Type B pancreatic cell (in vitro differentiated cells): Measurements from ENCODE around the gene CLPTM1. TPM values are rescaled to one million over a fixed set of nuclear protein-coding genes. Genes with fewer than 3 reads are reported as not detected.
"Not testable (repeated sequence)": the region's sequence is repeated elsewhere in the genome, so short reads cannot be mapped to it uniquely, and the experiment has no call there.

Experiments
- DNase-seq: peaks from one replicate; pipeline ENCODE4 v3.0.0; 2021; ENCODE audit warnings: mixed read lengths; ENCODE audit not compliant: unreplicated experiment; ENCODE audit errors: extremely low spot score
- H3K27ac Mint-ChIP-seq: 2 replicates; pipeline ENCODE4 v1.8.0; 2021; ENCODE audit warnings: mild to moderate bottlenecking, mixed read lengths
- H3K27me3 Mint-ChIP-seq: 2 replicates; pipeline ENCODE4 v1.8.0; 2021; ENCODE audit warnings: mixed read lengths
- H3K36me3 Mint-ChIP-seq: 2 replicates; pipeline ENCODE4 v1.8.0; 2021; ENCODE audit warnings: mixed read lengths
- H3K4me1 Mint-ChIP-seq: one replicate; pipeline ENCODE4 v1.8.0; 2021; ENCODE audit warnings: mixed read lengths; ENCODE audit not compliant: unreplicated experiment
- H3K4me3 Mint-ChIP-seq: 2 replicates; pipeline ENCODE4 v1.8.0; 2021; ENCODE audit warnings: mild to moderate bottlenecking, mixed read lengths
- H3K9me3 Mint-ChIP-seq: 2 replicates; pipeline ENCODE4 v1.8.0; 2021; ENCODE audit warnings: mixed read lengths
- total RNA-seq: library from RNA; stranded (reverse); gene quantifications from 2 replicates; pipeline ENCODE4 v1.2.1, GENCODE V29; 2021; ENCODE audit warnings: low replicate concordance
- TF ChIP-seq, protein P1 (sequence below): fragments of 200-600 bp; sonication (generic); conservative IDR thresholded peaks from 2 replicates; pipeline ENCODE4 v1.5.0; 2021; ENCODE audit warnings: antibody characterized with exemption, mild to moderate bottlenecking

CLPTM1 gene
- total RNA-seq, 1 donor from 2014 or later, result 104 TPM

- Mint-ChIP-seq H3K36me3 (peaks cover 7% of the 10 kb centered on the region), H3K9me3 (no peaks in the 10 kb centered on the region), H3K4me1 (no peaks in the 10 kb centered on the region), H3K4me3 (no peak overlapping the region), H3K27ac (no peak overlapping the region), H3K27me3 (no peaks in the 10 kb centered on the region)
- DNase-seq, result no peak
- TF ChIP-seq, protein P1, sequence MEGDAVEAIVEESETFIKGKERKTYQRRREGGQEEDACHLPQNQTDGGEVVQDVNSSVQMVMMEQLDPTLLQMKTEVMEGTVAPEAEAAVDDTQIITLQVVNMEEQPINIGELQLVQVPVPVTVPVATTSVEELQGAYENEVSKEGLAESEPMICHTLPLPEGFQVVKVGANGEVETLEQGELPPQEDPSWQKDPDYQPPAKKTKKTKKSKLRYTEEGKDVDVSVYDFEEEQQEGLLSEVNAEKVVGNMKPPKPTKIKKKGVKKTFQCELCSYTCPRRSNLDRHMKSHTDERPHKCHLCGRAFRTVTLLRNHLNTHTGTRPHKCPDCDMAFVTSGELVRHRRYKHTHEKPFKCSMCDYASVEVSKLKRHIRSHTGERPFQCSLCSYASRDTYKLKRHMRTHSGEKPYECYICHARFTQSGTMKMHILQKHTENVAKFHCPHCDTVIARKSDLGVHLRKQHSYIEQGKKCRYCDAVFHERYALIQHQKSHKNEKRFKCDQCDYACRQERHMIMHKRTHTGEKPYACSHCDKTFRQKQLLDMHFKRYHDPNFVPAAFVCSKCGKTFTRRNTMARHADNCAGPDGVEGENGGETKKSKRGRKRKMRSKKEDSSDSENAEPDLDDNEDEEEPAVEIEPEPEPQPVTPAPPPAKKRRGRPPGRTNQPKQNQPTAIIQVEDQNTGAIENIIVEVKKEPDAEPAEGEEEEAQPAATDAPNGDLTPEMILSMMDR, result no peak
Observed at GRCh38 chr19:44993526-44993925, 38.3 kb downstream of the CLPTM1 start.

GRCh38 chr19:44993926-44994537, 38.9 kb downstream of the CLPTM1 start:
- H3K36me3 Mint-ChIP-seq, result peaks cover 5% of the 10 kb centered on the region
- no peak overlapping the region for H3K27ac Mint-ChIP-seq
- H3K9me3 Mint-ChIP-seq, result no peaks in the 10 kb centered on the region
- no peaks in the 10 kb centered on the region for H3K4me1 Mint-ChIP-seq
- no peaks in the 10 kb centered on the region for H3K27me3 Mint-ChIP-seq
- TF ChIP-seq, protein P1, result no peak
- no peak for DNase-seq
- H3K4me3 Mint-ChIP-seq, result no peak overlapping the region

GRCh38 chr19:44998025-44998424, 42.8 kb downstream of the CLPTM1 start:
- no peak for DNase-seq
- no peaks in the 10 kb centered on the region for H3K9me3 Mint-ChIP-seq

GRCh38 chr19:44999131-44999925, 44.1 kb downstream of the CLPTM1 start:
- H3K36me3 Mint-ChIP-seq, H3K4me1 Mint-ChIP-seq, H3K4me3 Mint-ChIP-seq, H3K27me3 Mint-ChIP-seq, DNase-seq, H3K9me3 Mint-ChIP-seq: not testable (repeated sequence)
- peak overlapping the region; percentile 84 for H3K27ac Mint-ChIP-seq

More at GRCh38 chr19:44998025-44998424, 42.8 kb downstream of the CLPTM1 start:
- H3K27me3 Mint-ChIP-seq, result no peaks in the 10 kb centered on the region
- H3K4me1 Mint-ChIP-seq, result peaks cover 10% of the 10 kb centered on the region
- TF ChIP-seq, protein P1, result no peak
- H3K27ac Mint-ChIP-seq, result no peak overlapping the region
- no peaks in the 10 kb centered on the region for H3K36me3 Mint-ChIP-seq
- no peak overlapping the region for H3K4me3 Mint-ChIP-seq

- H3K4me1 Mint-ChIP-seq, DNase-seq, H3K36me3 Mint-ChIP-seq, H3K9me3 Mint-ChIP-seq, H3K27me3 Mint-ChIP-seq: not testable (repeated sequence)
- Mint-ChIP-seq H3K4me3 (peak overlapping the region; percentile 78), H3K27ac (peak overlapping the region; percentile 84)
Observed at GRCh38 chr19:45000665-45001064, 45.5 kb downstream of the CLPTM1 start.

DNA sequence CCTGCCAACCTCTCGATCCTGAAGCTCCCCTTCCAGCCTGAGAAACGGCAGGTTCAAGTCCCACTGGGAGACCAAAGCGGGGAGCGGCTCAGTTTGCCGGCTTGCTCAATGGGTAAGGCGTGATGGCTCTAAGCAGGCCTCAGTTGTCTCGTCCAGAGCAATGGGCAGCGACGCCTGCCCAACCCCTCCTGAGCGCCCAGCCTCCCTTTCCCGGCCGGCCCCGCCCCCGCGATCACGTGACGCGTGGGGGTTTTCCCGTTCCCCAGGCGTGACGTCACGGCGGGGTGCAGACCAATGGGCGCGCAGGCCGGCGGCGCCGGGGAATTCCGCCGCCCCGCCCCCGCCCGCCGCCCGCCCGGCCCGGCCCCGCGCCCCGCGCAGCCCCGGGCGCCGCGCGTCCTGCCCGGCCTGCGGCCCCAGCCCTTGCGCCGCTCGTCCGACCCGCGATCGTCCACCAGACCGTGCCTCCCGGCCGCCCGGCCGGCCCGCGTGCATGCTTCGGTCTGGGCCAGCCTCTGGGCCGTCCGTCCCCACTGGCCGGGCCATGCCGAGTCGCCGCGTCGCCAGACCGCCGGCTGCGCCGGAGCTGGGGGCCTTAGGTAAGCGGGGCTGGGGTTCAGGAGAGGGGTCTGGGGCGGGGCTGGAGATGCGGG, 46.0 kb downstream of the CLPTM1 start, which contains the start of gene RELB:
RELB (plus strand) TSS at position 378 of the 653 bp plus-strand sequence; CDS start at position 494, 116 bp downstream.
- Mint-ChIP-seq H3K36me3 (no peaks in the 10 kb centered on the region), H3K9me3 (no peaks in the 10 kb centered on the region), H3K27ac (peak within 1 kb of the TSS; percentile 99), H3K4me3 (peak within 1 kb of the TSS; percentile 96), H3K4me1 (peaks cover 10% of the 10 kb centered on the region), H3K27me3 (no peaks in the 10 kb centered on the region)
- peak; percentile 96 for DNase-seq
- TF ChIP-seq, protein P1, result no peak
